ENCODE results near the gene PABPN1L. TPM values are rescaled to one million over a fixed set of nuclear protein-coding genes. Genes with fewer than 3 reads are reported as not detected.

The PABPN1L gene
- total and polyA plus RNA-seq, 2 of the 13 experiments (the other 11 are each of a cell fraction or from before 2014, with no cell fraction given), result not detected

- H3K9ac ChIP-seq (ENCODE audit: insufficient read depth, low read depth, low read length), result no peak overlapping the region
- no peak overlapping the region for H3K4me2 ChIP-seq (ENCODE audit: low read depth, low read length)
- H3K27me3 ChIP-seq (ENCODE audit: control insufficient read depth in 1 of 2, insufficient read depth in 2 of 2, low read length in 2 of 2), result peaks cover 38 to 94% of the 10 kb centered on the region in 2 experiments
- no peaks in the 10 kb centered on the region for H3K9me3 ChIP-seq (ENCODE audit: low read length)
- POLR2A ChIA-PET, result no interaction called here
- peaks cover 14% of the 10 kb centered on the region; the same call in 1 of the 2 replicates for H4K20me1 ChIP-seq (ENCODE audit: insufficient read depth, low read length)
- intact Hi-C loops (cut with micrococcal nuclease; ENCODE audit: unreplicated experiment) (no loop called here), in situ Hi-C loops (cut with HindIII; ENCODE audit: extremely low pct_ligation_motif_present, low pct_unique_long_range_greater_than_20kb) (no loop called here)
- 23% methylated on average over 16 of the region's 28 CpGs for WGBS (ENCODE audit: low lambda C conversion rate)
- TF ChIP-seq, protein P1, sequence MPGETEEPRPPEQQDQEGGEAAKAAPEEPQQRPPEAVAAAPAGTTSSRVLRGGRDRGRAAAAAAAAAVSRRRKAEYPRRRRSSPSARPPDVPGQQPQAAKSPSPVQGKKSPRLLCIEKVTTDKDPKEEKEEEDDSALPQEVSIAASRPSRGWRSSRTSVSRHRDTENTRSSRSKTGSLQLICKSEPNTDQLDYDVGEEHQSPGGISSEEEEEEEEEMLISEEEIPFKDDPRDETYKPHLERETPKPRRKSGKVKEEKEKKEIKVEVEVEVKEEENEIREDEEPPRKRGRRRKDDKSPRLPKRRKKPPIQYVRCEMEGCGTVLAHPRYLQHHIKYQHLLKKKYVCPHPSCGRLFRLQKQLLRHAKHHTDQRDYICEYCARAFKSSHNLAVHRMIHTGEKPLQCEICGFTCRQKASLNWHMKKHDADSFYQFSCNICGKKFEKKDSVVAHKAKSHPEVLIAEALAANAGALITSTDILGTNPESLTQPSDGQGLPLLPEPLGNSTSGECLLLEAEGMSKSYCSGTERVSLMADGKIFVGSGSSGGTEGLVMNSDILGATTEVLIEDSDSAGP (CRISPR knock-in tag; IDR thresholded peaks at IDR 0.05; ENCODE audit: borderline replicate concordance), result 0 out of 2 replicates have a peak, but pooled peaks have one; percentile 2
- no peak for TF ChIP-seq WIZ (CRISPR knock-in tag; IDR thresholded peaks at IDR 0.05)
- TF ChIP-seq PBX2 (CRISPR knock-in tag; IDR thresholded peaks at IDR 0.05), result no peak
- H3K27ac ChIP-seq (ENCODE audit: extremely low read length, insufficient read depth, low read length), result no peak overlapping the region
- FAIRE-seq (no peak), DNase-seq (ENCODE audit: low spot score) (no peak), ATAC-seq (peak; percentile 4; the same call in 1 of the 3 replicates)
- CTCF ChIA-PET (ENCODE audit: low intra/inter-chr PET ratio, low total read pairs), result no interaction called here
- H3K36me3 ChIP-seq (replicated peaks in 1 of 2; ENCODE audit: control insufficient read depth in 1 of 2, insufficient read depth in 2 of 2, low read length in 2 of 2), result no peaks in the 10 kb centered on the region
- H2AFZ ChIP-seq (ENCODE audit: low read length), result no peak overlapping the region
- BruUV-seq (replicated peaks), result no TSS peak
- H3K4me1 ChIP-seq (ENCODE audit: insufficient read depth, low read length), result peaks cover 9% of the 10 kb centered on the region
- no peaks in the 10 kb centered on the region for H3K79me2 ChIP-seq (ENCODE audit: insufficient read depth, low read length)
- no peak overlapping the region for H3K4me3 ChIP-seq (replicated peaks in 1 of 3; ENCODE audit: insufficient read depth in 1 of 3, low read depth in 2 of 3, low read length in 3 of 3)
These were observed 19.3 kb upstream of the PABPN1L start for GRCh38 chr16:88885693-88886280.

Data from HepG2 (cell line).